Measurements from ENCODE around the gene TTC9B.
"Not testable (repeated sequence)": the region's sequence is repeated elsewhere in the genome, so short reads cannot be mapped to it uniquely, and the experiment has no call there.

The TTC9B gene

DNA sequence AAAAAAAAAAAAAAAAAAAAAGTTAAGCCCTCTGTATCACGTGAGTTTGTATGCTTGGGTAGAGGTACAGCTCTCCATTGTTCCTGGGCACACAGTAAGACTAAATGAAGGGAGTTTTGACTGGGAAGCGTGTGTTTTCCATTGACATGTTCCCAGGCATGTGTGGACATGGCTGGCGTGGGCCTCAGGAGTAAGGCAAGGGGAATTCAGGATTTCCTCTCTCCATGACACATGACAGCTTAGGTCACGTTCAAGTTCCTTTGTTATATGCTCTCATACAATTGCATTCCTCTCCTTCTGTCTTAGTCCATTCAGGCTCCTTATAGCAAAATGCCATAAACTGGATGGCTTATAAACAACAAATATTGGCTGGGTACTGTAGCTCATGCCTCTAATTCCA is 44.1 kb downstream of the TTC9B start:
- Histone ChIP-seq H3K4me3 (ENCODE audit: low read depth, low read length) (no peak overlapping the region), H3K27ac (no peak overlapping the region)
- in situ Hi-C loops (cut with HindIII; ENCODE audit: low pct_ligation_motif_present, low sequenced_read_pairs): no loop called here

GRCh38 chr19:40171293-40171692 is 46.9 kb downstream of the TTC9B start:
- H3K4me3 ChIP-seq (ENCODE audit: low read depth, low read length); DNase-seq; in situ Hi-C loops (cut with HindIII; ENCODE audit: low pct_ligation_motif_present, low sequenced_read_pairs); H3K27ac ChIP-seq; H3K27me3 ChIP-seq (replicated peaks); H3K36me3 ChIP-seq (replicated peaks): not testable (repeated sequence)

More for the DNA sequence above, 44.1 kb downstream of the TTC9B start:
- Histone ChIP-seq H3K36me3 (replicated peaks) (no peaks in the 10 kb centered on the region), H3K27me3 (replicated peaks) (no peaks in the 10 kb centered on the region)
- DNase-seq: no peak
- TF ChIP-seq CTCF (IDR thresholded peaks at IDR 0.05; ENCODE audit: low read depth, low read length, missing control alignments): no peak

DNA sequence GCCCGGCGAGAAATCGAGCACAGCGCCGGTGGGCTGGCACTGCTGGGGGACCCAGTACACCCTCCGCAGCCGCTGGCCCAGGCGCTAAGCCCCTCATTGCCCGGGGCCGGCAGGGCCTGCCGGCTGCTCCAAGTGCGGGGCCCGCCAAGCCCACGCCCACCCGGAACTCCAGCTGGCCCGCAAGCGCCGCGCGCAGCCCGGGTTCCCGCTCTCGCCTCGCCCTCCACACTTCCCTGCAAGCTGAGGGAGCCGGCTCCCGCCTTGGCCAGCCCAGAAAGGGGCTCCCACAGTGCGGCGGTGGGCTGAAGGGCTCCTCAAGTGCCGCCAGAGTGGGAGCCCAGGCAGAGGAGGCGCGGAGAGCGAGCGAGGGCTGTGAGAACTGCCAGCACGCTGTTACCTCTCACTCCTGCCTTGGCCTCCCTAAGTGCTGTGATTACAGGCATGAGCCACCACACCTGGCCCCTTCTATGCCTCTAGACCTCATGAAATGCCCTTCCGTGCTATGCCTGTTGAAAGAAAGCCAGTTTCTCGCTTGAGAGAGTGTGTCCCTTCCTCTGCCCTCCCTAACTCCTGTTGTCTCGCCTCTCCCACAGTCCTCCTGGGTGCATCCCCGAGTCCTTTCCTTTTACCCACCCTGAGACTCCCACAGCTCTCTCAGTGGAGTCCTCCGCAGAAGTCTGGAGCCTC is 47.7 kb downstream of the TTC9B start:
- H3K27me3 ChIP-seq (replicated peaks); DNase-seq; H3K27ac ChIP-seq; H3K4me3 ChIP-seq (ENCODE audit: low read depth, low read length); in situ Hi-C loops (cut with HindIII; ENCODE audit: low pct_ligation_motif_present, low sequenced_read_pairs); H3K36me3 ChIP-seq (replicated peaks): not testable (repeated sequence)

- H3K27ac ChIP-seq; in situ Hi-C loops (cut with HindIII; ENCODE audit: low pct_ligation_motif_present, low sequenced_read_pairs); H3K36me3 ChIP-seq (replicated peaks); DNase-seq; H3K4me3 ChIP-seq (ENCODE audit: low read depth, low read length); H3K27me3 ChIP-seq (replicated peaks): not testable (repeated sequence)
These were observed 48.5 kb downstream of the TTC9B start for GRCh38 chr19:40169482-40170302.

All from brain microvascular endothelial cell (primary cell).